Skin epidermis (tissue), 12 donors: ENCODE results near the gene DDX56.

Source experiments
- H3K27ac ChIP-seq, 21 experiments: fragments of 200-600 bp; sonication (generic) in 11 of 21; one replicate each; pipeline ENCODE4 v1.5.0; 2020; ENCODE audit warnings: mild to moderate bottlenecking in 3 of 21, inconsistent platforms in 2 of 21, moderate library complexity in 2 of 21
- H3K4me3 ChIP-seq, 7 experiments: fragments of 200-600 bp; sonication (generic) in 2 of 7; one replicate each; pipeline ENCODE4 v1.5.0; 2020; ENCODE audit warnings: inconsistent platforms in 2 of 7, mild to moderate bottlenecking in 2 of 7, moderate library complexity in 1 of 7

Gene DDX56

GRCh38 chr7:44539669-44540506, 33.8 kb downstream of the DDX56 start:
- no peak overlapping the region for H3K4me3 ChIP-seq
- H3K27ac ChIP-seq = no peak overlapping the region

GRCh38 chr7:44538798-44539668, 34.7 kb downstream of the DDX56 start:
- Histone ChIP-seq H3K27ac (no peak overlapping the region), H3K4me3 (no peak overlapping the region)

- H3K4me3 ChIP-seq = no peak overlapping the region
- no peak overlapping the region for H3K27ac ChIP-seq
These were observed 35.5 kb downstream of the DDX56 start for GRCh38 chr7:44538093-44538797.

GRCh38 chr7:44537442-44537841, 36.3 kb downstream of the DDX56 start:
- H3K27ac ChIP-seq = no peak overlapping the region
- no peak overlapping the region for H3K4me3 ChIP-seq

- H3K4me3 ChIP-seq = no peak overlapping the region
- H3K27ac ChIP-seq = no peak overlapping the region
These were observed 37.6 kb downstream of the DDX56 start for GRCh38 chr7:44536090-44536489.

GRCh38 chr7:44535348-44536064, 38.2 kb downstream of the DDX56 start:
- H3K4me3 ChIP-seq = no peak overlapping the region
- no peak overlapping the region for H3K27ac ChIP-seq

- no peak overlapping the region for H3K27ac ChIP-seq
- no peak overlapping the region for H3K4me3 ChIP-seq
These were observed 39.2 kb downstream of the DDX56 start for GRCh38 chr7:44534501-44534900.

- Histone ChIP-seq H3K4me3 (no peak overlapping the region), H3K27ac (no peak overlapping the region)
These were observed 39.6 kb downstream of the DDX56 start for GRCh38 chr7:44534087-44534486.

- no peak overlapping the region for H3K27ac ChIP-seq
These were observed 40.2 kb downstream of the DDX56 start for GRCh38 chr7:44533301-44534055.

GRCh38 chr7:44531421-44532380, 42.0 kb downstream of the DDX56 start:
- Histone ChIP-seq H3K4me3 (no peak overlapping the region), H3K27ac (no peak overlapping the region)

More at GRCh38 chr7:44533301-44534055, 40.2 kb downstream of the DDX56 start:
- H3K4me3 ChIP-seq = no peak overlapping the region

GRCh38 chr7:44530990-44531389, 42.7 kb downstream of the DDX56 start:
- H3K4me3 ChIP-seq = no peak overlapping the region

GRCh38 chr7:44524811-44525388, 48.8 kb downstream of the DDX56 start:
- Histone ChIP-seq H3K4me3 (no peak overlapping the region), H3K27ac (no peak overlapping the region)

More at GRCh38 chr7:44530990-44531389, 42.7 kb downstream of the DDX56 start:
- no peak overlapping the region for H3K27ac ChIP-seq

GRCh38 chr7:44522315-44522714, 51.4 kb downstream of the DDX56 start:
- H3K4me3 ChIP-seq = no peak overlapping the region
- no peak overlapping the region for H3K27ac ChIP-seq

GRCh38 chr7:44521347-44522095, 52.2 kb downstream of the DDX56 start:
- no peak overlapping the region for H3K4me3 ChIP-seq
- no peak overlapping the region for H3K27ac ChIP-seq

GRCh38 chr7:44520574-44520973, 53.1 kb downstream of the DDX56 start:
- Histone ChIP-seq H3K27ac (no peak overlapping the region), H3K4me3 (no peak overlapping the region)

- Histone ChIP-seq H3K4me3 (no peak overlapping the region), H3K27ac (no peak overlapping the region)
These were observed 54.2 kb downstream of the DDX56 start for GRCh38 chr7:44519546-44519945.

GRCh38 chr7:44518761-44519160, 54.9 kb downstream of the DDX56 start:
- Histone ChIP-seq H3K27ac (no peak overlapping the region), H3K4me3 (no peak overlapping the region)
